Effector memory CD4-positive, alpha-beta T cell (primary cell): Measurements from ENCODE around the gene DHRS12.

Experiments
- DNase-seq, 3 donors: peaks; one replicate each; pipeline ENCODE4 v3.0.0-alpha.2; 2020
- H3K27ac ChIP-seq: 2 replicates; pipeline ENCODE4 v1.7.0; 2013; ENCODE audit warnings: mild to moderate bottlenecking, low read length, moderate library complexity; ENCODE audit not compliant: insufficient read depth, poor library complexity, severe bottlenecking
- H3K27me3 ChIP-seq: replicated peaks from 2 replicates; pipeline ENCODE4 v1.7.0; 2013; ENCODE audit warnings: mild to moderate bottlenecking, low read length; ENCODE audit not compliant: insufficient read depth, control insufficient read depth, poor library complexity, severe bottlenecking
- H3K36me3 ChIP-seq: 2 replicates; pipeline ENCODE4 v1.7.0; 2013; ENCODE audit warnings: mild to moderate bottlenecking, low read length, moderate library complexity; ENCODE audit not compliant: control insufficient read depth, insufficient read depth
- H3K4me1 ChIP-seq: 2 replicates; pipeline ENCODE4 v1.7.0; 2013; ENCODE audit warnings: low read length, mild to moderate bottlenecking; ENCODE audit not compliant: control insufficient read depth, insufficient read depth, poor library complexity, severe bottlenecking
- H3K4me3 ChIP-seq: 2 replicates; pipeline ENCODE4 v1.7.0; 2013; ENCODE audit warnings: low read length, low read depth, mild to moderate bottlenecking; ENCODE audit not compliant: insufficient read depth, poor library complexity, severe bottlenecking
- H3K9me3 ChIP-seq: 2 replicates; pipeline ENCODE4 v1.7.0; 2013; ENCODE audit warnings: mild to moderate bottlenecking, low read length, moderate library complexity; ENCODE audit not compliant: control insufficient read depth

Gene DHRS12

DNA sequence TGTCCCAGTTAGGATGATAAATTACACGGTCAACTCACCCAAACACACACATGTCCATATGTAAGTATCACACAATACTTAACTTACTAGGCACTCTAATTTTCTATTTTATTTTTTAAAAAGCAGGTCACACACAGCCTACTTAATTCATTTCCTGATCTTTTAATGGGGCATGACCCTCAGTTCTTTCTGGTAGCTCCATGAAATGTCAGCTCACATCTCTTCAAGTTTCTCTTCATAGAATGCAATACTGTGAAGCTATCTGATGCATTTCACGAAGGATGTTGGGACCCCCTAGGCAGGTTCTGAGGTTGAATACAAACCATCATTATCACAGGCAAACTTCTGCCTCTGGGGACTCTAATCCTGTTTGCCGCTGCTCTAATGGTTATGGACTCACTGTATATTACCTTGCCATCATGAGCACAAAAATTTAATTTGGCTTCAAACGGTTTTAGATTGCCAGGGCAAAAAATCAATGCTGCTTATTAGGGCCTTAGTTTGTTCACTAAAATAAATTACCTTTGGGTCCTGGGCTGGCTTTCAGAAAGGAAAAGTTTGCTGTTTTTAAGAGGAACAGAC is 16.1 kb upstream of the DHRS12 start:
- peak overlapping the region; percentile 7 for H3K4me3 ChIP-seq
- no peak for DNase-seq
- no peaks in the 10 kb centered on the region for H3K9me3 ChIP-seq
- peaks cover 4% of the 10 kb centered on the region for H3K36me3 ChIP-seq
- peak overlapping the region; percentile 78 for H3K27ac ChIP-seq
- peaks cover 65% of the 10 kb centered on the region for H3K4me1 ChIP-seq
- no peaks in the 10 kb centered on the region for H3K27me3 ChIP-seq

- Histone ChIP-seq H3K4me3 (no peak overlapping the region), H3K27me3 (no peaks in the 10 kb centered on the region), H3K9me3 (no peaks in the 10 kb centered on the region), H3K27ac (peak overlapping the region; percentile 78), H3K4me1 (peaks cover 68% of the 10 kb centered on the region), H3K36me3 (peaks cover 4% of the 10 kb centered on the region)
- no peak for DNase-seq
These were observed 15.6 kb upstream of the DHRS12 start for GRCh38 chr13:51819544-51819943.

DNA sequence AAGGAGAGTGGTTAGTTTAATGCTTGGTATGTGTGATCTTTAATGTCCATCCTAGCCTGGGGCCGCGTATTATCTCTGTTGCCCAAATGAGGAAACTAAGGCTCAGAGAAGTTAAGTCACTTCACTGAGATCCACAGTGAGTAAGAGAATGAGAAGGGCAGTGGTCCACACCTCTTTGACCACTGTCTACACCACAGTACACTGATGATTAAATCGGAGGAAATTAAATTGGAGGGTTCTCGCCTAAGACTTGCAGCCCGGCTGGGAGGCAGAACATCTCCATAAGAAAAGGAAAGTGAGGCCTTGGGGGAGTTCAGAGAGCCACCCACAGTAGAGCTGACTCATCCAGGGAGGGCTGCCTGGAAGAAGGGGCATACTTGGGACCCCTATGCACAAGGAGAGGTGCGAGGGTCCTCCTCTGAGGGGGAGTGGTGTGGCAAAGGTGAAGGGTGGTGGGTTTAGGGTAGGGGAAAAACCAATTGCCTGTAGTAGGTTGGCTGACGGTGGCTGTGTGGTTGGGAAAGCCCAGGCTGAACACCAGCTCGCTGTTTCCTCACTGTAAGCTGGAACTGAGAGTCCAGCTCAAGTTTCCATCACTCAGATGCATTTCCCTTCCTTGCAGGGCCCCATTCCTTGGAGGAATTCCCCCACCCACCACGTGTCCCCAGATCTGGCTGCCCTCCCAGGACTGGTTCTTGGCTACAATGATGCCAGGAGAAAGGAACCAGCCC is 15.0 kb upstream of the DHRS12 start:
- Histone ChIP-seq H3K4me1 (peaks cover 62% of the 10 kb centered on the region), H3K27ac (peak overlapping the region; percentile 78), H3K36me3 (peaks cover 4% of the 10 kb centered on the region), H3K27me3 (no peaks in the 10 kb centered on the region), H3K9me3 (no peaks in the 10 kb centered on the region), H3K4me3 (peak overlapping the region; percentile 4)
- peak in 1 of 3 donors; percentile 28 for DNase-seq

DNA sequence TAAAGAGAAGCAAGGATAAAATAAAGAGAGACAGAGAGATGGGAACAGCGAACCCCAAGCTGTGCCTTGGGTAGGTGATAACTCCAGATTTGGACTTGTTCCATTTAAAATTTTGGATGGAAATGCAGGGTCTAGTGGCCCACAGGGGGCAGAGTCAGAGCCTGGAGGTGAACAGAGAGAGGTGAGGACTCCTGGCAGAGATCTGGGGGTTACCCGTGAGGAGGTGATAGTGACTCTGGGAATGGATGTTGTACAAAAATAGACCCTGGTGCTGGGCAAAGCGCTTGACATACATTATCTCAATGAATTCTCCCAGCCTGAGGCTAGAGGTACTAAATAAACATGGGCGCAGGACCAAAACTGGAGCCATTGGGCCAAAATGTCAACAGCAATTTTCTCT is 14.3 kb upstream of the DHRS12 start:
- no peaks in the 10 kb centered on the region for H3K9me3 ChIP-seq
- peak overlapping the region; percentile 78 for H3K27ac ChIP-seq
- H3K36me3 ChIP-seq: peaks cover 4% of the 10 kb centered on the region
- H3K27me3 ChIP-seq: no peaks in the 10 kb centered on the region
- no peak for DNase-seq
- H3K4me3 ChIP-seq: no peak overlapping the region
- peaks cover 60% of the 10 kb centered on the region for H3K4me1 ChIP-seq

- Histone ChIP-seq H3K36me3 (peaks cover 4% of the 10 kb centered on the region), H3K4me3 (no peak overlapping the region), H3K27ac (peak overlapping the region; percentile 78), H3K4me1 (peaks cover 55% of the 10 kb centered on the region), H3K9me3 (no peaks in the 10 kb centered on the region), H3K27me3 (no peaks in the 10 kb centered on the region)
- DNase-seq: no peak
These were observed 13.8 kb upstream of the DHRS12 start for GRCh38 chr13:51817717-51818116.

GRCh38 chr13:51816604-51817249 is 12.8 kb upstream of the DHRS12 start:
- Histone ChIP-seq H3K36me3 (peaks cover 4% of the 10 kb centered on the region), H3K4me3 (no peak overlapping the region), H3K27ac (no peak overlapping the region), H3K9me3 (no peaks in the 10 kb centered on the region), H3K27me3 (no peaks in the 10 kb centered on the region), H3K4me1 (peaks cover 49% of the 10 kb centered on the region)
- DNase-seq: no peak

GRCh38 chr13:51815848-51816247 is 11.9 kb upstream of the DHRS12 start:
- peaks cover 7% of the 10 kb centered on the region for H3K36me3 ChIP-seq
- H3K4me3 ChIP-seq: no peak overlapping the region
- no peaks in the 10 kb centered on the region for H3K9me3 ChIP-seq
- no peak for DNase-seq
- no peak overlapping the region for H3K27ac ChIP-seq
- peaks cover 41% of the 10 kb centered on the region for H3K4me1 ChIP-seq
- H3K27me3 ChIP-seq: no peaks in the 10 kb centered on the region

- Histone ChIP-seq H3K4me3 (peak overlapping the region; percentile 2), H3K27ac (no peak overlapping the region), H3K36me3 (peaks cover 7% of the 10 kb centered on the region), H3K4me1 (peaks cover 33% of the 10 kb centered on the region), H3K27me3 (no peaks in the 10 kb centered on the region), H3K9me3 (no peaks in the 10 kb centered on the region)
- peak; percentile 51 to 62 (median 58) for DNase-seq
These were observed 11.1 kb upstream of the DHRS12 start for GRCh38 chr13:51814825-51815650.

DNA sequence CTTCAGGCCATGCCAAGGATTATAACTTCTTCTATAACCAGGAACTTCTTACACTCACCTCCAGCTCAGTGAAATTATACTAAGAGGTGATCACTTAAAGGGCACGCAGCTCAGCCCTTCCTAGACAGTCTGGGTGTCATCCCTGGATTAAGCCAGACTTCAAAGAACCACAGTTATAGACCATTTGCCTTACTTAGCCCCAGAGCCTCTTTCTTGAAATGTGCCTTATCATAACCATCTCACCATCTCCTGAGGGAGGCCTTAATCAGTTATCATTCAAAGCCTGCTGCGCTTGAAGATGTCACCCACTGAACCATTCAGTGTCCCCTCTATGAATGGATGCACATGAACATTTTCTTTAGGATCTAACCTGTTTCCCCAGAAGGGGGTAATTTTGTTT is 10.1 kb upstream of the DHRS12 start:
- H3K27ac ChIP-seq: no peak overlapping the region
- H3K4me1 ChIP-seq: peaks cover 23% of the 10 kb centered on the region
- H3K4me3 ChIP-seq: no peak overlapping the region
- DNase-seq: no peak
- no peaks in the 10 kb centered on the region for H3K27me3 ChIP-seq
- peaks cover 7% of the 10 kb centered on the region for H3K36me3 ChIP-seq
- H3K9me3 ChIP-seq: no peaks in the 10 kb centered on the region
